Stimulated activated CD8-positive, alpha-beta memory T cell treated with anti-CD3 and anti-CD28 coated beads, Interleukin-2, amount 100 ng/mL, for 1 hour (primary cell): ENCODE results near the gene ABCC9.
"Not testable (repeated sequence)": the region's sequence is repeated elsewhere in the genome, so short reads cannot be mapped to it uniquely, and the experiment has no call there.

Experiments
- DNase-seq, 2 donors: peaks; one replicate each; pipeline ENCODE4 v3.0.0-alpha.2; 2020; ENCODE audit warnings: low read depth in 2 of 2

ABCC9 gene

GRCh38 chr12:21934173-21934572 lies 7.1 kb downstream of the ABCC9 start:
- no peak for DNase-seq

GRCh38 chr12:21933656-21934055 lies 7.6 kb downstream of the ABCC9 start:
- DNase-seq, result no peak

GRCh38 chr12:21929972-21930371 lies 11.3 kb downstream of the ABCC9 start:
- DNase-seq, result not testable (repeated sequence)

GRCh38 chr12:21925296-21925913 lies 15.8 kb downstream of the ABCC9 start:
- no peak for DNase-seq

GRCh38 chr12:21921436-21921835 lies 19.8 kb downstream of the ABCC9 start:
- no peak for DNase-seq

- DNase-seq, result no peak
These were observed 22.8 kb downstream of the ABCC9 start for GRCh38 chr12:21918456-21918855.

GRCh38 chr12:21913823-21914222 lies 27.4 kb downstream of the ABCC9 start:
- DNase-seq, result no peak

GRCh38 chr12:21912318-21912717 lies 28.9 kb downstream of the ABCC9 start:
- no peak for DNase-seq

- DNase-seq, result no peak
These were observed 29.4 kb downstream of the ABCC9 start for GRCh38 chr12:21911832-21912231.

- DNase-seq, result no peak
These were observed 30.6 kb downstream of the ABCC9 start for GRCh38 chr12:21910657-21911056.

GRCh38 chr12:21907948-21908837 lies 33.0 kb downstream of the ABCC9 start:
- no peak for DNase-seq

- DNase-seq, result no peak
These were observed 34.2 kb downstream of the ABCC9 start for GRCh38 chr12:21906919-21907493.

GRCh38 chr12:21899532-21899931 lies 41.7 kb downstream of the ABCC9 start:
- not testable (repeated sequence) for DNase-seq

GRCh38 chr12:21895651-21896050 lies 45.6 kb downstream of the ABCC9 start:
- DNase-seq, result no peak

- DNase-seq, result no peak
These were observed 46.2 kb downstream of the ABCC9 start for GRCh38 chr12:21894792-21895595.

- no peak for DNase-seq
These were observed 47.3 kb downstream of the ABCC9 start for GRCh38 chr12:21893924-21894323.

GRCh38 chr12:21892341-21892740 lies 48.9 kb downstream of the ABCC9 start:
- no peak for DNase-seq

GRCh38 chr12:21891751-21892217 lies 49.4 kb downstream of the ABCC9 start:
- DNase-seq, result no peak

- DNase-seq, result no peak
These were observed 52.9 kb downstream of the ABCC9 start for GRCh38 chr12:21888276-21888863.

GRCh38 chr12:21884936-21885335 lies 56.3 kb downstream of the ABCC9 start:
- no peak for DNase-seq

GRCh38 chr12:21882635-21883034 lies 58.6 kb downstream of the ABCC9 start:
- no peak for DNase-seq
